NCI-H460 (cell line): ENCODE results near the gene DPP10. TPM values are rescaled to one million over a fixed set of nuclear protein-coding genes. Genes with fewer than 3 reads are reported as not detected.

Experiments used
- DNase-seq: peaks from one replicate; pipeline ENCODE4 v3.0.0-alpha.2; 2016; ENCODE audit warnings: low read depth; ENCODE audit errors: extremely low read depth
- total RNA-seq: library from RNA; depleted of rRNA; stranded (reverse); fragments of >200 nt; shearing (Covaris generic); gene quantifications from 2 replicates; pipeline ENCODE4 v1.2.3, GENCODE V29; 2014

Gene DPP10
- total RNA-seq, 1 experiment from 2014 or later = 53.0 TPM

- no peak for DNase-seq
Observed at GRCh38 chr2:115524452-115524851, 1082.0 kb downstream of the DPP10 start.

- no peak for DNase-seq
Observed at GRCh38 chr2:115529627-115530026, 1087.2 kb downstream of the DPP10 start.

GRCh38 chr2:115533081-115533480 lies 1090.6 kb downstream of the DPP10 start:
- no peak for DNase-seq

- no peak for DNase-seq
Observed at GRCh38 chr2:115541814-115542213, 1099.4 kb downstream of the DPP10 start.

- DNase-seq = peak; percentile 87
Observed at GRCh38 chr2:115542331-115542730, 1099.9 kb downstream of the DPP10 start.

GRCh38 chr2:115543024-115543423 lies 1100.6 kb downstream of the DPP10 start:
- DNase-seq = peak; percentile 69

- DNase-seq = no peak
Observed at GRCh38 chr2:115543461-115543860, 1101.0 kb downstream of the DPP10 start.

- DNase-seq = no peak
Observed at GRCh38 chr2:115549611-115550130, 1107.2 kb downstream of the DPP10 start.

- DNase-seq = no peak
Observed at GRCh38 chr2:115552726-115553125, 1110.3 kb downstream of the DPP10 start.

GRCh38 chr2:115554153-115554552 lies 1111.7 kb downstream of the DPP10 start:
- DNase-seq = no peak

GRCh38 chr2:115558725-115559124 lies 1116.3 kb downstream of the DPP10 start:
- DNase-seq = no peak

- peak; percentile 64 for DNase-seq
Observed at GRCh38 chr2:115560666-115561065, 1118.2 kb downstream of the DPP10 start.

GRCh38 chr2:115568643-115569042 lies 1126.2 kb downstream of the DPP10 start:
- DNase-seq = no peak

- DNase-seq = no peak
Observed at GRCh38 chr2:115569547-115569946, 1127.1 kb downstream of the DPP10 start.

- no peak for DNase-seq
Observed at GRCh38 chr2:115572746-115573145, 1130.3 kb downstream of the DPP10 start.

- no peak for DNase-seq
Observed at GRCh38 chr2:115573756-115574155, 1131.3 kb downstream of the DPP10 start.

GRCh38 chr2:115574667-115575066 lies 1132.2 kb downstream of the DPP10 start:
- DNase-seq = no peak

GRCh38 chr2:115580784-115581183 lies 1138.3 kb downstream of the DPP10 start:
- no peak for DNase-seq

GRCh38 chr2:115584507-115584906 lies 1142.1 kb downstream of the DPP10 start:
- no peak for DNase-seq

GRCh38 chr2:115596659-115597375 lies 1154.4 kb downstream of the DPP10 start:
- no peak for DNase-seq

GRCh38 chr2:115603285-115603684 lies 1160.8 kb downstream of the DPP10 start:
- DNase-seq = no peak

GRCh38 chr2:115606350-115606749 lies 1163.9 kb downstream of the DPP10 start:
- DNase-seq = no peak

- DNase-seq = no peak
Observed at GRCh38 chr2:115609978-115610377, 1167.5 kb downstream of the DPP10 start.
